HCT116 (cell line): ENCODE measurements around the gene CPB1. TPM values are rescaled to one million over a fixed set of nuclear protein-coding genes. Genes with fewer than 3 reads are reported as not detected.

ENCODE experiments used
- ATAC-seq: fragments of 200-7000 bp; cut with Tn5 transposase; 2 replicates; pipeline ENCODE4 v1.9.1; 2020; ENCODE audit warnings: mild to moderate bottlenecking, moderate library complexity
- BruUV-seq: library from RNA; stranded (reverse); fragments of 400-500 nt; replicated peaks from 2 replicates; lab custom pipeline; 2021; lab: Mats Ljungman, UMichigan
- CTCF ChIA-PET: fragments of 300-600 bp; sonication (Branson Sonifier 250); formaldehyde crosslinking; loops from one replicate; lab custom pipeline; 2021; ENCODE audit warnings: antibody characterized with exemption; lab: Charles Lee
- POLR2A ChIA-PET: fragments of 300-600, 350-600 bp; sonication (Branson Sonifier 250); formaldehyde crosslinking; loops from one replicate; lab custom pipeline; 2021; ENCODE audit warnings: antibody characterized with exemption; lab: Charles Lee
- RAD21 ChIA-PET, 2 experiments: fragments of 300-600 bp; sonication (Branson Sonifier 250); formaldehyde crosslinking; loops; one replicate each; lab custom pipeline; 2023; ENCODE audit warnings: low total read pairs in 2 of 2; ENCODE audit not compliant: uncharacterized antibody in 2 of 2, unreplicated experiment in 2 of 2, low non-redundant PET in 1 of 2; lab: Charles Lee
- DNase-seq: peaks from one replicate; pipeline ENCODE4 v3.0.0-alpha.2; 2010; ENCODE audit warnings: low read depth, low spot score
- H2AFZ ChIP-seq: fragments of 200-600 bp; shearing (Covaris generic), sonication (generic); 2 replicates; pipeline ENCODE4 v1.6.1; 2017; ENCODE audit warnings: low read depth, mixed run types, mixed read lengths, antibody characterized with exemption, low read length; ENCODE audit not compliant: poor library complexity, severe bottlenecking
- H3K27ac ChIP-seq: 2 replicates; pipeline ENCODE4 v1.5.1; 2012; ENCODE audit warnings: low read depth, low read length
- H3K27me3 ChIP-seq: fragments of 200-600 bp; sonication (generic); 2 replicates; pipeline ENCODE4 v1.6.1; 2016; ENCODE audit warnings: mixed run types, low read length, mixed read lengths; ENCODE audit not compliant: insufficient read depth
- H3K36me3 ChIP-seq, 2 experiments: fragments of 200-500 bp in 1 of 2; fragments of 200-600 bp in 1 of 2; sonication (Bioruptor generic) in 1 of 2; sonication (generic) in 1 of 2; 2 replicates each; pipeline versions ENCODE4 v1.5.1 to v1.6.1; 2014 to 2016; ENCODE audit warnings: low read length in 2 of 2, inconsistent platforms in 1 of 2, mixed read lengths in 1 of 2, mixed run types in 1 of 2; ENCODE audit not compliant: insufficient read depth in 2 of 2, control insufficient read depth in 1 of 2
- H3K4me1 ChIP-seq, 2 experiments: fragments of 200-600 bp in 1 of 2; sonication (generic) in 1 of 2; 2 replicates each; pipeline versions ENCODE4 v1.5.1 to v1.6.1; 2012 to 2017; ENCODE audit warnings: low read length in 2 of 2, inconsistent platforms in 1 of 2, mild to moderate bottlenecking in 1 of 2, mixed read lengths in 1 of 2, mixed run types in 1 of 2, moderate library complexity in 1 of 2; ENCODE audit not compliant: insufficient read depth in 2 of 2, control insufficient read depth in 1 of 2
- H3K4me2 ChIP-seq: fragments of 200-600 bp; sonication (generic); 2 replicates; pipeline ENCODE4 v1.6.1; 2017; ENCODE audit warnings: mixed run types, low read length, mixed read lengths
- H3K4me3 ChIP-seq, 2 experiments: fragments of 200-600 bp in 1 of 2; sonication (generic) in 1 of 2; replicated peaks in 1 of 2; 2 replicates each; pipeline ENCODE4 v1.5.1; 2011 to 2016; ENCODE audit warnings: low read length in 2 of 2, control low read depth in 1 of 2, low read depth in 1 of 2, mild to moderate bottlenecking in 1 of 2, mixed read lengths in 1 of 2, mixed run types in 1 of 2
- H3K79me2 ChIP-seq: fragments of 200-600 bp; sonication (generic); 2 replicates; pipeline ENCODE4 v1.6.1; 2017; ENCODE audit warnings: mild to moderate bottlenecking, mixed run types, low read length, moderate library complexity, mixed read lengths; ENCODE audit not compliant: insufficient read depth
- H3K9ac ChIP-seq: fragments of 200-600 bp; sonication (generic); 2 replicates; pipeline ENCODE4 v1.6.1; 2016; ENCODE audit warnings: low read length, mixed read lengths
- H3K9me2 ChIP-seq: fragments of 200-600 bp; sonication (generic), shearing (Covaris generic); 2 replicates; pipeline ENCODE4 v1.6.1; 2017; ENCODE audit warnings: mixed run types, mild to moderate bottlenecking, moderate library complexity; ENCODE audit not compliant: insufficient read depth
- H3K9me3 ChIP-seq, 2 experiments: fragments of 200-500 bp in 1 of 2; fragments of 200-600 bp in 1 of 2; sonication (Bioruptor generic) in 1 of 2; sonication (generic) in 1 of 2; 2 replicates each; pipeline ENCODE4 v1.6.1; 2014 to 2017; ENCODE audit warnings: low read length in 2 of 2, mixed read lengths in 2 of 2, inconsistent platforms in 1 of 2, low read depth in 1 of 2, mild to moderate bottlenecking in 1 of 2, mixed run types in 1 of 2, moderate library complexity in 1 of 2; ENCODE audit not compliant: control insufficient read depth in 1 of 2, insufficient read depth in 1 of 2
- H4K20me1 ChIP-seq: fragments of 200-600 bp; sonication (generic), shearing (Covaris generic); 2 replicates; pipeline ENCODE4 v1.6.1; 2017; ENCODE audit warnings: mixed run types, mild to moderate bottlenecking, moderate library complexity; ENCODE audit not compliant: insufficient read depth
- ATF3 ChIP-seq: IDR thresholded peaks from 2 replicates; pipeline ENCODE4 v1.6.1; 2012
- CBX3 ChIP-seq: IDR thresholded peaks from 2 replicates; pipeline ENCODE4 v1.6.1; 2012; ENCODE audit warnings: low read depth
- CTCF ChIP-seq, 3 experiments: fragments of 200-600 bp in 1 of 3; sonication (generic) in 1 of 3; IDR thresholded peaks in 2 of 3; conservative IDR thresholded peaks in 1 of 3; 2 replicates each; pipeline ENCODE4 v1.5.1; 2012 to 2017; ENCODE audit warnings: low read depth in 2 of 3, low read length in 2 of 3, antibody characterized with exemption in 1 of 3, borderline replicate concordance in 1 of 3, control low read depth in 1 of 3, mild to moderate bottlenecking in 1 of 3, mixed read lengths in 1 of 3, mixed run types in 1 of 3, moderate library complexity in 1 of 3; ENCODE audit not compliant: insufficient read depth in 1 of 3
- ELF1 ChIP-seq: IDR thresholded peaks from 2 replicates; pipeline ENCODE4 v1.6.1; 2012; ENCODE audit warnings: low read depth, borderline replicate concordance
- FOSL1 ChIP-seq: IDR thresholded peaks from 2 replicates; pipeline ENCODE4 v1.6.1; 2012; ENCODE audit warnings: low read depth
- JUND ChIP-seq: IDR thresholded peaks from 2 replicates; pipeline ENCODE4 v1.6.1; 2012
- POLR2A ChIP-seq: IDR thresholded peaks from 2 replicates; pipeline ENCODE4 v1.7.0; 2011; ENCODE audit warnings: borderline replicate concordance; ENCODE audit not compliant: insufficient read depth, insufficient read length; ENCODE audit errors: extremely low read depth
- POLR2AphosphoS5 ChIP-seq: IDR thresholded peaks from 2 replicates; pipeline ENCODE4 v1.6.1; 2011; ENCODE audit warnings: mild to moderate bottlenecking, low read depth, low read length, moderate library complexity
- RAD21 ChIP-seq: IDR thresholded peaks from 2 replicates; pipeline ENCODE4 v1.6.1; 2012; ENCODE audit warnings: low read depth, mild to moderate bottlenecking
- SIN3A ChIP-seq: IDR thresholded peaks from 2 replicates; pipeline ENCODE4 v1.6.1; 2012; ENCODE audit warnings: low read depth
- TCF7L2 ChIP-seq: IDR thresholded peaks from 2 replicates; pipeline ENCODE4 v1.7.0; 2011; ENCODE audit warnings: borderline replicate concordance, inconsistent platforms; ENCODE audit not compliant: insufficient read depth, insufficient read length; ENCODE audit errors: extremely low read depth
- intact Hi-C: fragments of 100-400 bp; cut with micrococcal nuclease; formaldehyde crosslinking; loops from 2 replicates; pipeline ENCODE4 v1.10.0; 2022
- total RNA-seq: library from RNA; stranded (reverse); gene quantifications from one replicate; pipeline ENCODE4 v1.2.1, GENCODE V29; 2021; ENCODE audit not compliant: unreplicated experiment

The CPB1 gene
- total RNA-seq, 1 experiment from 2014 or later = 6.2 TPM

- Histone ChIP-seq H3K4me1 (no peaks in the 10 kb centered on the region), H3K4me3 (no peak overlapping the region), H3K9ac (no peak overlapping the region)
- CTCF ChIA-PET = no interaction called here
- TF ChIP-seq SIN3A = no peak
- TF ChIP-seq TCF7L2 = no peak
- TF ChIP-seq CBX3 = no peak
- no peak for TF ChIP-seq ATF3
- no peak for TF ChIP-seq POLR2AphosphoS5
- TF ChIP-seq, all 23 proteins: peak for 0
- POLR2A ChIA-PET = no interaction called here
- no peaks in the 10 kb centered on the region for H4K20me1 ChIP-seq
- RAD21 ChIA-PET = no interaction called here
- H3K36me3 ChIP-seq = no peaks in the 10 kb centered on the region
- no TSS peak for BruUV-seq
- H3K4me2 ChIP-seq = no peak overlapping the region
- no peak overlapping the region for H2AFZ ChIP-seq
- H3K79me2 ChIP-seq = no peaks in the 10 kb centered on the region
- ATAC-seq (no peak), DNase-seq (no peak)
- intact Hi-C loops = no loop called here
- H3K9me3 ChIP-seq = no peaks in the 10 kb centered on the region
- no peak overlapping the region for H3K27ac ChIP-seq
- no peaks in the 10 kb centered on the region for H3K9me2 ChIP-seq
- no peaks in the 10 kb centered on the region for H3K27me3 ChIP-seq
Observed at GRCh38 chr3:148790370-148790769, 37.2 kb upstream of the CPB1 start.

GRCh38 chr3:148790851-148791735, 36.5 kb upstream of the CPB1 start:
- no peak overlapping the region for H2AFZ ChIP-seq
- no peaks in the 10 kb centered on the region for H3K36me3 ChIP-seq
- ATAC-seq (no peak), DNase-seq (no peak)
- no peak overlapping the region for H3K4me2 ChIP-seq
- no peaks in the 10 kb centered on the region for H3K27me3 ChIP-seq
- CTCF ChIA-PET = no interaction called here
- no TSS peak for BruUV-seq
- no peak for TF ChIP-seq JUND
- no peak for TF ChIP-seq FOSL1
- no peak for TF ChIP-seq ELF1
- TF ChIP-seq SIN3A = no peak
- TF ChIP-seq POLR2A = no peak
- no peak for TF ChIP-seq CTCF (IDR thresholded peaks at IDR 0.05 in 2 of 3, conservative IDR thresholded peaks at IDR 0.05 in 1 of 3; ENCODE audit: borderline replicate concordance in 1 of 3, insufficient read depth in 1 of 3, low read depth in 2 of 3, low read length in 2 of 3)
- no peak for TF ChIP-seq RAD21
- RAD21 ChIA-PET = no interaction called here
- H3K9me3 ChIP-seq = no peaks in the 10 kb centered on the region
- no peak overlapping the region for H3K9ac ChIP-seq
- H3K9me2 ChIP-seq = no peaks in the 10 kb centered on the region
- H3K79me2 ChIP-seq = no peaks in the 10 kb centered on the region
- no peak overlapping the region for H3K4me3 ChIP-seq
- H3K4me1 ChIP-seq = no peaks in the 10 kb centered on the region
- intact Hi-C loops = no loop called here
- H4K20me1 ChIP-seq = no peaks in the 10 kb centered on the region
- POLR2A ChIA-PET = no interaction called here
- H3K27ac ChIP-seq = no peak overlapping the region
